Kidney epithelial cell (primary cell): ENCODE results near the gene DYRK1B. TPM values are rescaled to one million over a fixed set of nuclear protein-coding genes. Genes with fewer than 3 reads are reported as not detected.

Source experiments
- DNase-seq: peaks from one replicate; pipeline ENCODE4 v3.0.0-alpha.2; 2010; ENCODE audit warnings: low read depth
- H3K27me3 ChIP-seq: 2 replicates; pipeline ENCODE4 v1.6.0; 2011; ENCODE audit warnings: low read length; ENCODE audit not compliant: control insufficient read depth, insufficient read depth
- H3K36me3 ChIP-seq: 2 replicates; pipeline ENCODE4 v1.5.1; 2011; ENCODE audit warnings: low read length; ENCODE audit not compliant: control insufficient read depth, insufficient read depth
- H3K4me3 ChIP-seq: 2 replicates; pipeline ENCODE4 v1.5.1; 2011; ENCODE audit warnings: low read depth, mild to moderate bottlenecking, control low read depth, low read length
- total RNA-seq: library from RNA; depleted of rRNA; stranded (reverse); fragments of >200 nt; gene quantifications from 2 replicates; pipeline ENCODE4 v1.2.3, GENCODE V29; 2015
- TF ChIP-seq, protein P1 (sequence below): IDR thresholded peaks from 2 replicates; pipeline ENCODE4 v1.5.1; 2011; ENCODE audit warnings: mild to moderate bottlenecking, moderate library complexity, low read length, control low read depth, inconsistent platforms; ENCODE audit not compliant: insufficient read depth, poor library complexity, severe bottlenecking

DYRK1B gene
- total RNA-seq, 1 donor from 2014 or later, result 19.3 TPM

DNA sequence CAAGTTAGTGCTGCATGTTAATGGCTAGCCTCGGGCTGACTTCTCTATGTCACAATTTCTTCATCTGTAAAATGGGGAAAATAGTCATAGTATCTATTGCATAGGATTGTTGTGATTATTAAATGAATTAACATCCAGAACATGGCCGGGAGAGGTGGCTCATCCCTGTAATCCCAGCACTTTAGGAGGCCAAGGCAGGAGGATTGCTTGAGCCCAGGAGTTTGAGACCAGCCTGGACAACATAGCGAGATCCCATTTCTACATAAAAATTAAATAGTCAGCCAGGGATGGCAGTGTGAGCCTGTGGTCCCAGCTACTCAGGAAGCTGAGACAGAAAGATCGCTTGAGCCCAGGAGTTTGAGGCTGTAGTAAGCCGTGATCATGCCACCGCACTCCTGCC, 34.0 kb upstream of the DYRK1B start:
- no peak for DNase-seq
- TF ChIP-seq, protein P1, sequence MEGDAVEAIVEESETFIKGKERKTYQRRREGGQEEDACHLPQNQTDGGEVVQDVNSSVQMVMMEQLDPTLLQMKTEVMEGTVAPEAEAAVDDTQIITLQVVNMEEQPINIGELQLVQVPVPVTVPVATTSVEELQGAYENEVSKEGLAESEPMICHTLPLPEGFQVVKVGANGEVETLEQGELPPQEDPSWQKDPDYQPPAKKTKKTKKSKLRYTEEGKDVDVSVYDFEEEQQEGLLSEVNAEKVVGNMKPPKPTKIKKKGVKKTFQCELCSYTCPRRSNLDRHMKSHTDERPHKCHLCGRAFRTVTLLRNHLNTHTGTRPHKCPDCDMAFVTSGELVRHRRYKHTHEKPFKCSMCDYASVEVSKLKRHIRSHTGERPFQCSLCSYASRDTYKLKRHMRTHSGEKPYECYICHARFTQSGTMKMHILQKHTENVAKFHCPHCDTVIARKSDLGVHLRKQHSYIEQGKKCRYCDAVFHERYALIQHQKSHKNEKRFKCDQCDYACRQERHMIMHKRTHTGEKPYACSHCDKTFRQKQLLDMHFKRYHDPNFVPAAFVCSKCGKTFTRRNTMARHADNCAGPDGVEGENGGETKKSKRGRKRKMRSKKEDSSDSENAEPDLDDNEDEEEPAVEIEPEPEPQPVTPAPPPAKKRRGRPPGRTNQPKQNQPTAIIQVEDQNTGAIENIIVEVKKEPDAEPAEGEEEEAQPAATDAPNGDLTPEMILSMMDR, result no peak
- H3K36me3 ChIP-seq, result no peaks in the 10 kb centered on the region
- no peaks in the 10 kb centered on the region for H3K27me3 ChIP-seq
- no peak overlapping the region for H3K4me3 ChIP-seq

DNA sequence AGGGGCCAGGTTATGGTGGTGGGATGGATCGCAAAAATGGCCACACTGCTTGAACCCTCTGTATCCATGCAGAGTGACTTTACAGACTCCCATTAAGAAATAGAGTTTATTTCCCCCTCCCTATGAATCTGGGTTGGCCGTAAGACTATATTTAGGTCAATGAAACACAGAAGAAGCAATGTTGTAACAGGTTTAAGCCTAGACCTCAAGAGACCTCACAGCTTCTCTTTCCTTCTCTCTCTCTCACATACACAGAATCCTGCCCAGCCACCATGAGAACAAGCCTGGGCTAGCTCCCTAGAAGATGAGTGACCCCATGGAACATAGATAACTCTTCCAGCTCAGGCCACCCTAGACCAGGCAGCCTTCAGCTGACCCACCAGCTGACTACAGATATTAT, 33.2 kb upstream of the DYRK1B start:
- no peak for DNase-seq
- TF ChIP-seq, protein P1, result no peak
- H3K27me3 ChIP-seq, result no peaks in the 10 kb centered on the region
- no peak overlapping the region for H3K4me3 ChIP-seq
- H3K36me3 ChIP-seq, result no peaks in the 10 kb centered on the region

DNA sequence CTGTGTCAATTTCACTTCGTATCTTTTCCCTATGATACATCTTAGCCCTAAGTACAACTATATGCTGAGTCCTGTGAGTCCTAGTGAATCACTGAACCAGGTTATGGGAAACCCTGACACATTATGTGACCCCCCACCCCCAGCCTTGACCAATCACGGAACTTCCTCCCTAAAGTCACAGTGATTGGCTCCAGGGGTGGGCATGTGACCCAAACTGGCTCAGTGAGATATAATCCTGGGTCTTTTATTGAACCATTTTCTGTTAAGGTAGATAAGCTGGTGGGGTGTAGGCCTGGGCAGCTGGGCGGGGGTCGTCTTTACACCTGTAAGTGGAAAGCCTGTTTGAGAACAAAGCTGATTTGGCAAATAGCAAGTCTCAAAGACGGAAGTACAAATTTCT, 32.0 kb upstream of the DYRK1B start:
- DNase-seq, result no peak
- Histone ChIP-seq H3K27me3 (no peaks in the 10 kb centered on the region), H3K36me3 (no peaks in the 10 kb centered on the region), H3K4me3 (no peak overlapping the region)
- TF ChIP-seq, protein P1, result no peak

DNA sequence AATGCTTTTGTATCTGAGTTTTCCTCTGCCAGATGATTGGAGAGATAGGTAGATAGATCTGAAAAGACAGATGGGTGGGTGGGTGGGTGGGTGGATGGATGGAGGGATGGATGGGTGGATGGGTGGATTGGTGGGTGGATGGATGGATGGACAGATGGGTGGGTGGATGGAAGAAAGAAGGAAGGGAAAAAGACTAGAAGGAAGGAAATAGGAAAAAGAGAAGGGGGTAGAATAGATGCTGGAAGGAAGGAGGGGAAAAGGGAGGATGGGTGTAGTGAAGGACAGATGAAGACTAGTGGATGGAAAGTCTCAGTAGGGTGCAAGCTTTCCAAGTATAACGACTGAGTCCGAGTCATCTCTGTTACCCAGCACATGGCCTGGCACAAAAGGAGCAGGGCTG, 31.2 kb upstream of the DYRK1B start:
- Histone ChIP-seq H3K27me3 (no peaks in the 10 kb centered on the region), H3K36me3 (no peaks in the 10 kb centered on the region)
- TF ChIP-seq, protein P1, result no peak

DNA sequence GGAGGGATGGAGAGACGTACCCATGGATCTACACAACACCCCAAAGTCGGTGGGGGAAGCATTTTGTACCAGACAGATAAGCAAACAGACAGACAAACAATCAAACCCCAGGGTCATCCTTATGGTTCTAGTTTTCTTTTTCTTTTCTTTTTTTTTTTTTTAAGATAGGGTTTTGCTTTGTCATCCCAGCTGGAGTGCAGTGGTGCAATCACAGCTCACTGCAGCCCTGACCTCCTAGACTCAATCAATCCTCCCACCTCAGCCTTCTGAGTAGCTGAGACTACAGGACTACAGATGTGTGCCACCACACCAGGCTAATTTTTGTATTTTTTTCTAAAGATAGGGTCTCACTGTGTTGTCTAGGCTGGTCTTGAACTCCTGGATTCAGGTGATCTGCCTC, 30.2 kb upstream of the DYRK1B start:
- TF ChIP-seq, protein P1, result no peak
- H3K27me3 ChIP-seq, result no peaks in the 10 kb centered on the region
- no peak overlapping the region for H3K4me3 ChIP-seq
- no peak for DNase-seq
- H3K36me3 ChIP-seq, result no peaks in the 10 kb centered on the region

More for the DNA sequence above, 31.2 kb upstream of the DYRK1B start:
- H3K4me3 ChIP-seq, result no peak overlapping the region
- DNase-seq, result no peak

DNA sequence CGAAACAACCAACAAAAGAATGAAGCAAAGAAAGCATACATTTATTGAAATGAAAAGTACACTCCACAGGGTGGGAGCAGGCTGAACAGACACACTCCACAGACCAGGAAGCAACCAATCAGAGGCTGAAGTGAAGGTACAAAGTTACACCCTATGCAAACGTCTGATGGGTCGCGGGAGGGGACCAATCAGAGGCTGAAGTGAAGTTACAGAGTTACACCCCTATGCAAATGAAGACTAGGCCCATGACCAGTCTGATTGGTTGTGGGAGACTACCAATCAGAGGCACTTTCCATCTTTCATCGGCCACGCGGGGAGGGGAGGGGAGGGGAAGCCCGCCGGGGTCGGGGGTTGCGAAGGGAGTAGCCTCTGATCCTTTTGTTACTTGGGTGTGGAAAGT, 24.6 kb upstream of the DYRK1B start:
- TF ChIP-seq, protein P1, result no peak
- no peaks in the 10 kb centered on the region for H3K27me3 ChIP-seq
- DNase-seq, result no peak
- H3K4me3 ChIP-seq, result no peak overlapping the region
- H3K36me3 ChIP-seq, result no peaks in the 10 kb centered on the region
